ENCODE measurements around the gene ACP1.

ACP1 gene

GRCh38 chr2:287911-288757 is 23.4 kb downstream of the ACP1 start, which contains the start of gene ALKAL2:
Gene ALKAL2, minus strand, starts transcription at chr2:288091. Its CDS starts 256 bp downstream, at chr2:287835.
- H3K4me1 ChIP-seq: peaks cover 0 to 51% (median 38%) of the 10 kb centered on the region in 4 donors
- intact Hi-C loops (cut with DNase I; ENCODE audit: low total_unique reads): no loop called here
- DNase-seq: no peak
- H3K9me3 ChIP-seq: no peaks in the 10 kb centered on the region
- TF ChIP-seq CTCF (IDR thresholded peaks at IDR 0.05): no peak
- H3K27ac ChIP-seq: peak within 1 kb of the TSS; percentile 68 to 83
- peaks cover 0 to 9% (median 0%) of the 10 kb centered on the region in 3 donors for H3K36me3 ChIP-seq
- peak within 1 kb of the TSS; percentile 55 to 62 for H3K4me3 ChIP-seq
- H3K27me3 ChIP-seq: peaks cover 0 to 35% of the 10 kb centered on the region in 2 donors

- no peak for TF ChIP-seq CTCF (IDR thresholded peaks at IDR 0.05)
- Histone ChIP-seq H3K36me3 (peaks cover 0 to 6% (median 0%) of the 10 kb centered on the region in 3 donors), H3K4me1 (peaks cover 0 to 51% (median 38%) of the 10 kb centered on the region in 4 donors), H3K9me3 (no peaks in the 10 kb centered on the region), H3K27me3 (peaks cover 0 to 35% of the 10 kb centered on the region in 2 donors), H3K4me3 (peak overlapping the region; percentile 55 to 62), H3K27ac (peak overlapping the region; percentile 68 to 83)
- intact Hi-C loops (cut with DNase I; ENCODE audit: low total_unique reads): no loop called here
- peak in 1 of 2 donors; percentile 49 for DNase-seq
Observed at GRCh38 chr2:288758-289361, 24.1 kb downstream of the ACP1 start.

GRCh38 chr2:289362-290089 is 24.8 kb downstream of the ACP1 start:
- DNase-seq: no peak
- no peaks in the 10 kb centered on the region for H3K36me3 ChIP-seq
- H3K27ac ChIP-seq: peak overlapping the region; percentile 68 to 83
- peaks cover 0 to 35% of the 10 kb centered on the region in 2 donors for H3K27me3 ChIP-seq
- H3K9me3 ChIP-seq: no peaks in the 10 kb centered on the region
- peak overlapping the region; percentile 55 to 62 for H3K4me3 ChIP-seq
- intact Hi-C loops (cut with DNase I; ENCODE audit: low total_unique reads): loop anchor here (1.0 to 10.0 kb wide), 2 partner anchors 117 to 345 kb away; no protein-coding TSS in a partner anchor
- TF ChIP-seq CTCF (IDR thresholded peaks at IDR 0.05): no peak
- peaks cover 0 to 50% (median 38%) of the 10 kb centered on the region in 4 donors for H3K4me1 ChIP-seq

- Histone ChIP-seq H3K4me3 (peak overlapping the region; percentile 55 to 62), H3K27ac (peak overlapping the region; percentile 68 to 83), H3K27me3 (peaks cover 0 to 35% of the 10 kb centered on the region in 2 donors), H3K36me3 (no peaks in the 10 kb centered on the region), H3K9me3 (no peaks in the 10 kb centered on the region), H3K4me1 (peaks cover 0 to 43% (median 33%) of the 10 kb centered on the region in 4 donors)
- DNase-seq: peak; percentile 72 to 87
- TF ChIP-seq CTCF (IDR thresholded peaks at IDR 0.05): peak; percentile 77 to 78
- intact Hi-C loops (cut with DNase I; ENCODE audit: low total_unique reads): loop anchor here (1.0 to 10.0 kb wide), 2 partner anchors 118 to 345 kb away; no protein-coding TSS in a partner anchor
Observed at GRCh38 chr2:290090-290722, 25.5 kb downstream of the ACP1 start.

GRCh38 chr2:295090-295489 is 30.3 kb downstream of the ACP1 start:
- Histone ChIP-seq H3K4me1 (peaks cover 0 to 2% (median under 1%) of the 10 kb centered on the region in 4 donors), H3K27me3 (peaks cover 0 to 5% of the 10 kb centered on the region in 2 donors), H3K27ac (no peak overlapping the region), H3K36me3 (no peaks in the 10 kb centered on the region), H3K4me3 (no peak overlapping the region), H3K9me3 (peaks cover 0 to 4% (median 0%) of the 10 kb centered on the region in 3 donors)
- DNase-seq: no peak
- TF ChIP-seq CTCF (IDR thresholded peaks at IDR 0.05): no peak
- intact Hi-C loops (cut with DNase I; ENCODE audit: low total_unique reads): loop anchor here (10.0 kb wide), 1 partner anchor 340 kb away; no protein-coding TSS in a partner anchor
